HepG2 (cell line): ENCODE results near the gene PSMD6. TPM values are rescaled to one million over a fixed set of nuclear protein-coding genes. Genes with fewer than 3 reads are reported as not detected.
A peak's percentile ranks its signal among the peaks of the same experiment; 100 is the strongest.

ENCODE experiments used
- CBX5 ChIP-seq: sonication (generic); formaldehyde crosslinking; IDR thresholded peaks from 2 replicates; pipeline ENCODE4 v1.4.0; 2020; ENCODE audit warnings: missing genetic modification reagents, borderline replicate concordance
- GATA4 ChIP-seq: sonication (generic); IDR thresholded peaks from 2 replicates; pipeline ENCODE4 v1.6.1; 2016; ENCODE audit warnings: antibody characterized with exemption, low read depth, borderline replicate concordance
- ZNF354B ChIP-seq: sonication (generic); formaldehyde crosslinking; IDR thresholded peaks from 2 replicates; pipeline ENCODE4 v1.8.0; 2022; ENCODE audit warnings: mild to moderate bottlenecking, missing genetic modification reagents
- polyA plus RNA-seq, 8 experiments: library from polyadenylated mRNA; depleted of rRNA in 3 of 8; stranded (reverse) in 7 of 8; unstranded in 1 of 8; fragments of >200 nt; fragmentation: Illumina TruSeq in 4 of 8; extraction: Trizol in 4 of 8; gene quantifications; 2 replicates each; pipeline versions ENCODE4 v1.2.1 to v1.2.3, GENCODE V29; 2011 to 2016; ENCODE audit warnings: low read depth in 4 of 8, missing spikeins in 1 of 8, mixed read lengths in 1 of 8; ENCODE audit not compliant: insufficient read depth in 1 of 8
- total RNA-seq, 5 experiments: library from RNA; depleted of rRNA; stranded (reverse); fragments of >200 nt; fragmentation: Illumina TruSeq; extraction: Trizol; gene quantifications; 2 replicates each; pipeline ENCODE4 v1.2.3, GENCODE V29; 2016; ENCODE audit warnings: low read depth in 1 of 5
- TF ChIP-seq, protein P1 (sequence below): sonication (generic); formaldehyde crosslinking; IDR thresholded peaks from 2 replicates; pipeline ENCODE4 v1.4.0; 2020; ENCODE audit warnings: missing genetic modification reagents
- TF ChIP-seq, protein P2 (sequence below): sonication (generic); formaldehyde crosslinking; conservative IDR thresholded peaks from 2 replicates; pipeline ENCODE4 v1.8.0; 2022; ENCODE audit warnings: low read depth, missing genetic modification reagents

The PSMD6 gene
- total and polyA plus RNA-seq, 2 of the 13 experiments (the other 11 are each of a cell fraction or from before 2014, with no cell fraction given), result 36.8 to 117 TPM

DNA sequence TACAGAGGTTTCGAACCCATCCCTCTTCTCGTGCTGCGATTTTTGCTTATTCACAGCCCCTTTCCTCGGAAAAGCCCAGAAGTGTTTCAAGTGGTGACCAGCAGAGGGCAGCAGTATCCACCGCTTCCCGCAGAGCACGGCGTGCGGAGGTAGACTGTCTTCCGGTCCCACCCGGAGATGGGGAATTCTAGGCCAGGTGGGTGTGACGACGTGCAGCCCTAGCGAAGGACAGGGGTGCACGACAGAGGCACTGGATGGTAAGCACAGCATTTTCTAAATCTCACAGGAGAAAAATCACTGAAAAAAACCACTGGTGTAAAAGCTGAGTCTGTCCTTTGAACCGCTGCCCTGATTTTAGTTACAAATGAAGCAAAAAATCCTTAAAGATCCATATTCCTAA lies 7.4 kb upstream of the PSMD6 start (continued):
- TF ChIP-seq, protein P1, sequence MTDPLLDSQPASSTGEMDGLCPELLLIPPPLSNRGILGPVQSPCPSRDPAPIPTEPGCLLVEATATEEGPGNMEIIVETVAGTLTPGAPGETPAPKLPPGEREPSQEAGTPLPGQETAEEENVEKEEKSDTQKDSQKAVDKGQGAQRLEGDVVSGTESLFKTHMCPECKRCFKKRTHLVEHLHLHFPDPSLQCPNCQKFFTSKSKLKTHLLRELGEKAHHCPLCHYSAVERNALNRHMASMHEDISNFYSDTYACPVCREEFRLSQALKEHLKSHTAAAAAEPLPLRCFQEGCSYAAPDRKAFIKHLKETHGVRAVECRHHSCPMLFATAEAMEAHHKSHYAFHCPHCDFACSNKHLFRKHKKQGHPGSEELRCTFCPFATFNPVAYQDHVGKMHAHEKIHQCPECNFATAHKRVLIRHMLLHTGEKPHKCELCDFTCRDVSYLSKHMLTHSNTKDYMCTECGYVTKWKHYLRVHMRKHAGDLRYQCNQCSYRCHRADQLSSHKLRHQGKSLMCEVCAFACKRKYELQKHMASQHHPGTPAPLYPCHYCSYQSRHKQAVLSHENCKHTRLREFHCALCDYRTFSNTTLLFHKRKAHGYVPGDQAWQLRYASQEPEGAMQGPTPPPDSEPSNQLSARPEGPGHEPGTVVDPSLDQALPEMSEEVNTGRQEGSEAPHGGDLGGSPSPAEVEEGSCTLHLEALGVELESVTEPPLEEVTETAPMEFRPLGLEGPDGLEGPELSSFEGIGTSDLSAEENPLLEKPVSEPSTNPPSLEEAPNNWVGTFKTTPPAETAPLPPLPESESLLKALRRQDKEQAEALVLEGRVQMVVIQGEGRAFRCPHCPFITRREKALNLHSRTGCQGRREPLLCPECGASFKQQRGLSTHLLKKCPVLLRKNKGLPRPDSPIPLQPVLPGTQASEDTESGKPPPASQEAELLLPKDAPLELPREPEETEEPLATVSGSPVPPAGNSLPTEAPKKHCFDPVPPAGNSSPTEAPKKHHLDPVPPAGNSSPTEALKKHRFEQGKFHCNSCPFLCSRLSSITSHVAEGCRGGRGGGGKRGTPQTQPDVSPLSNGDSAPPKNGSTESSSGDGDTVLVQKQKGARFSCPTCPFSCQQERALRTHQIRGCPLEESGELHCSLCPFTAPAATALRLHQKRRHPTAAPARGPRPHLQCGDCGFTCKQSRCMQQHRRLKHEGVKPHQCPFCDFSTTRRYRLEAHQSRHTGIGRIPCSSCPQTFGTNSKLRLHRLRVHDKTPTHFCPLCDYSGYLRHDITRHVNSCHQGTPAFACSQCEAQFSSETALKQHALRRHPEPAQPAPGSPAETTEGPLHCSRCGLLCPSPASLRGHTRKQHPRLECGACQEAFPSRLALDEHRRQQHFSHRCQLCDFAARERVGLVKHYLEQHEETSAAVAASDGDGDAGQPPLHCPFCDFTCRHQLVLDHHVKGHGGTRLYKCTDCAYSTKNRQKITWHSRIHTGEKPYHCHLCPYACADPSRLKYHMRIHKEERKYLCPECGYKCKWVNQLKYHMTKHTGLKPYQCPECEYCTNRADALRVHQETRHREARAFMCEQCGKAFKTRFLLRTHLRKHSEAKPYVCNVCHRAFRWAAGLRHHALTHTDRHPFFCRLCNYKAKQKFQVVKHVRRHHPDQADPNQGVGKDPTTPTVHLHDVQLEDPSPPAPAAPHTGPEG (CRISPR knock-in tag), result no peak
- TF ChIP-seq GATA4 (no peak), ZNF354B (CRISPR knock-in tag) (no peak), CBX5 (CRISPR knock-in tag) (peak; percentile 69; the same call in 1 of the 2 replicates)
- TF ChIP-seq, protein P2, sequence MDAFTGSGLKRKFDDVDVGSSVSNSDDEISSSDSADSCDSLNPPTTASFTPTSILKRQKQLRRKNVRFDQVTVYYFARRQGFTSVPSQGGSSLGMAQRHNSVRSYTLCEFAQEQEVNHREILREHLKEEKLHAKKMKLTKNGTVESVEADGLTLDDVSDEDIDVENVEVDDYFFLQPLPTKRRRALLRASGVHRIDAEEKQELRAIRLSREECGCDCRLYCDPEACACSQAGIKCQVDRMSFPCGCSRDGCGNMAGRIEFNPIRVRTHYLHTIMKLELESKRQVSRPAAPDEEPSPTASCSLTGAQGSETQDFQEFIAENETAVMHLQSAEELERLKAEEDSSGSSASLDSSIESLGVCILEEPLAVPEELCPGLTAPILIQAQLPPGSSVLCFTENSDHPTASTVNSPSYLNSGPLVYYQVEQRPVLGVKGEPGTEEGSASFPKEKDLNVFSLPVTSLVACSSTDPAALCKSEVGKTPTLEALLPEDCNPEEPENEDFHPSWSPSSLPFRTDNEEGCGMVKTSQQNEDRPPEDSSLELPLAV (CRISPR knock-in tag), result no peak
